ENCODE results near the gene COPG1. TPM values are rescaled to one million over a fixed set of nuclear protein-coding genes. Genes with fewer than 3 reads are reported as not detected.

Gene COPG1
- total and polyA plus RNA-seq, 2 of the 13 experiments (the other 11 are each of a cell fraction or from before 2014, with no cell fraction given), result 98.6 to 166 TPM

DNA sequence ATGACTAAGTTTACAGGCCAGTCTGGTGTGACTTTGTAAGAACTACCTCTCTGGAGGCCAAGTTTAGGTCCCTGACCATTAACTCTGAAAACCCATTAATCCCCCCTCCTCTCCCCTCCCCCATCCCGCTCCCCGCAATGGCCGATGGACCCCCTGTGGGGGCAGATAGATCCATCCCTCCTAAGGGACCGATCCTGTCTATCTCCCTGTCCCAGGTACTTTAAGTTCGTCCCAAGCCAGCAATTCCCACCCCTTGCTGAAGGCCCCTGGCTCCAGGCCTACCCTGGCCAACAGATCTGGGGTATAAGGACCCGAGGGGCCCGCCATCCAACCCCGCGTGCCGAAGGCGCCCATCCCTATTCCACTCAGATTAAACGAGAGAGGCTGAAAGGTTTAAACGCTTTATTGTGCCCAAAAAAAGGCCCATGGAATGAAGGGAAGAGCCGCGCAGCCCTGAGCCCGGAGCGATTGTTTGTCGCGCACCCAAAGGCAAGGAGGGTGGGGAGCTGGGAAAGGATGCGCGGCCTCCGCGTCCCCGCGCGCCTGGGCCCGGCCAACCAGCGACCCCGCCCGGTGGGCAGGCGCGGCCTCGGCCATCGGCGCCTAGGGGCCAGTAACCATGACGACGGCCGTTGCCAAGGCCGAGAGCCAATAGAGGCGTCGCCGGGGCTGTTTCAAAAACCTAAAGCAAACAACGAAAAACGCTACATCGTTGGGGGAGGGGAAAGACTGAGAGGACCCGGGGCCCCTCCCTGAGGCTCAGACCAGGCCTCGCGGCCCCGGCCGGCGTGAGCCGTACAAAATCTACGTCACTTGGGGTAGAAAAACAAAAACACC lies 65.2 kb downstream of the COPG1 start (continued):
- TF ChIP-seq, protein P1, sequence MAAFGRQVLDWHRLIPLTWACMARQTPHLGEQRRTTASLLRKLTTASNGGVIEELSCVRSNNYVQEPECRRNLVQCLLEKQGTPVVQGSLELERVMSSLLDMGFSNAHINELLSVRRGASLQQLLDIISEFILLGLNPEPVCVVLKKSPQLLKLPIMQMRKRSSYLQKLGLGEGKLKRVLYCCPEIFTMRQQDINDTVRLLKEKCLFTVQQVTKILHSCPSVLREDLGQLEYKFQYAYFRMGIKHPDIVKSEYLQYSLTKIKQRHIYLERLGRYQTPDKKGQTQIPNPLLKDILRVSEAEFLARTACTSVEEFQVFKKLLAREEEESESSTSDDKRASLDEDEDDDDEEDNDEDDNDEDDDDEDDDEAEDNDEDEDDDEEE (CRISPR knock-in tag; IDR thresholded peaks at IDR 0.05), result no peak
- peak; percentile 46; the same call in 1 of the 2 replicates for TF ChIP-seq MXD3 (CRISPR knock-in tag; IDR thresholded peaks at IDR 0.05)
- no peak for TF ChIP-seq ZBTB7A (CRISPR knock-in tag; IDR thresholded peaks at IDR 0.05)
- peak; percentile 59; the same call in 1 of the 2 replicates for TF ChIP-seq FOXC1 (CRISPR knock-in tag; IDR thresholded peaks at IDR 0.05; ENCODE audit: borderline replicate concordance)
- no peak; the same call in 1 of the 2 replicates for TF ChIP-seq SP5 (CRISPR knock-in tag; IDR thresholded peaks at IDR 0.05; ENCODE audit: borderline replicate concordance, low read depth)
- no peak for TF ChIP-seq PRDM10 (CRISPR knock-in tag; IDR thresholded peaks at IDR 0.05; ENCODE audit: low read depth)
- peak; percentile 32; the same call in 1 of the 2 replicates for TF ChIP-seq IRF2 (CRISPR knock-in tag; IDR thresholded peaks at IDR 0.05)
- TF ChIP-seq ZNF768 (CRISPR knock-in tag; IDR thresholded peaks at IDR 0.05), result no peak
- no peak for TF ChIP-seq ZNF124 (CRISPR knock-in tag; IDR thresholded peaks at IDR 0.05)
- no peak for TF ChIP-seq ZNF552 (CRISPR knock-in tag; IDR thresholded peaks at IDR 0.05; ENCODE audit: borderline replicate concordance)
- no peak for TF ChIP-seq KMT2B (CRISPR knock-in tag; IDR thresholded peaks at IDR 0.05)
- TF ChIP-seq, protein P2, sequence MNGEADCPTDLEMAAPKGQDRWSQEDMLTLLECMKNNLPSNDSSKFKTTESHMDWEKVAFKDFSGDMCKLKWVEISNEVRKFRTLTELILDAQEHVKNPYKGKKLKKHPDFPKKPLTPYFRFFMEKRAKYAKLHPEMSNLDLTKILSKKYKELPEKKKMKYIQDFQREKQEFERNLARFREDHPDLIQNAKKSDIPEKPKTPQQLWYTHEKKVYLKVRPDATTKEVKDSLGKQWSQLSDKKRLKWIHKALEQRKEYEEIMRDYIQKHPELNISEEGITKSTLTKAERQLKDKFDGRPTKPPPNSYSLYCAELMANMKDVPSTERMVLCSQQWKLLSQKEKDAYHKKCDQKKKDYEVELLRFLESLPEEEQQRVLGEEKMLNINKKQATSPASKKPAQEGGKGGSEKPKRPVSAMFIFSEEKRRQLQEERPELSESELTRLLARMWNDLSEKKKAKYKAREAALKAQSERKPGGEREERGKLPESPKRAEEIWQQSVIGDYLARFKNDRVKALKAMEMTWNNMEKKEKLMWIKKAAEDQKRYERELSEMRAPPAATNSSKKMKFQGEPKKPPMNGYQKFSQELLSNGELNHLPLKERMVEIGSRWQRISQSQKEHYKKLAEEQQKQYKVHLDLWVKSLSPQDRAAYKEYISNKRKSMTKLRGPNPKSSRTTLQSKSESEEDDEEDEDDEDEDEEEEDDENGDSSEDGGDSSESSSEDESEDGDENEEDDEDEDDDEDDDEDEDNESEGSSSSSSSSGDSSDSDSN (CRISPR knock-in tag; IDR thresholded peaks at IDR 0.05), result peak; percentile 52
- TF ChIP-seq SKI (IDR thresholded peaks at IDR 0.05; ENCODE audit: partially characterized antibody), result peak; percentile 61
- TF ChIP-seq, protein P3, sequence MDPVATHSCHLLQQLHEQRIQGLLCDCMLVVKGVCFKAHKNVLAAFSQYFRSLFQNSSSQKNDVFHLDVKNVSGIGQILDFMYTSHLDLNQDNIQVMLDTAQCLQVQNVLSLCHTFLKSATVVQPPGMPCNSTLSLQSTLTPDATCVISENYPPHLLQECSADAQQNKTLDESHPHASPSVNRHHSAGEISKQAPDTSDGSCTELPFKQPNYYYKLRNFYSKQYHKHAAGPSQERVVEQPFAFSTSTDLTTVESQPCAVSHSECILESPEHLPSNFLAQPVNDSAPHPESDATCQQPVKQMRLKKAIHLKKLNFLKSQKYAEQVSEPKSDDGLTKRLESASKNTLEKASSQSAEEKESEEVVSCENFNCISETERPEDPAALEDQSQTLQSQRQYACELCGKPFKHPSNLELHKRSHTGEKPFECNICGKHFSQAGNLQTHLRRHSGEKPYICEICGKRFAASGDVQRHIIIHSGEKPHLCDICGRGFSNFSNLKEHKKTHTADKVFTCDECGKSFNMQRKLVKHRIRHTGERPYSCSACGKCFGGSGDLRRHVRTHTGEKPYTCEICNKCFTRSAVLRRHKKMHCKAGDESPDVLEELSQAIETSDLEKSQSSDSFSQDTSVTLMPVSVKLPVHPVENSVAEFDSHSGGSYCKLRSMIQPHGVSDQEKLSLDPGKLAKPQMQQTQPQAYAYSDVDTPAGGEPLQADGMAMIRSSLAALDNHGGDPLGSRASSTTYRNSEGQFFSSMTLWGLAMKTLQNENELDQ (CRISPR knock-in tag; IDR thresholded peaks at IDR 0.05; ENCODE audit: borderline replicate concordance), result no peak
- TF ChIP-seq, protein P4, sequence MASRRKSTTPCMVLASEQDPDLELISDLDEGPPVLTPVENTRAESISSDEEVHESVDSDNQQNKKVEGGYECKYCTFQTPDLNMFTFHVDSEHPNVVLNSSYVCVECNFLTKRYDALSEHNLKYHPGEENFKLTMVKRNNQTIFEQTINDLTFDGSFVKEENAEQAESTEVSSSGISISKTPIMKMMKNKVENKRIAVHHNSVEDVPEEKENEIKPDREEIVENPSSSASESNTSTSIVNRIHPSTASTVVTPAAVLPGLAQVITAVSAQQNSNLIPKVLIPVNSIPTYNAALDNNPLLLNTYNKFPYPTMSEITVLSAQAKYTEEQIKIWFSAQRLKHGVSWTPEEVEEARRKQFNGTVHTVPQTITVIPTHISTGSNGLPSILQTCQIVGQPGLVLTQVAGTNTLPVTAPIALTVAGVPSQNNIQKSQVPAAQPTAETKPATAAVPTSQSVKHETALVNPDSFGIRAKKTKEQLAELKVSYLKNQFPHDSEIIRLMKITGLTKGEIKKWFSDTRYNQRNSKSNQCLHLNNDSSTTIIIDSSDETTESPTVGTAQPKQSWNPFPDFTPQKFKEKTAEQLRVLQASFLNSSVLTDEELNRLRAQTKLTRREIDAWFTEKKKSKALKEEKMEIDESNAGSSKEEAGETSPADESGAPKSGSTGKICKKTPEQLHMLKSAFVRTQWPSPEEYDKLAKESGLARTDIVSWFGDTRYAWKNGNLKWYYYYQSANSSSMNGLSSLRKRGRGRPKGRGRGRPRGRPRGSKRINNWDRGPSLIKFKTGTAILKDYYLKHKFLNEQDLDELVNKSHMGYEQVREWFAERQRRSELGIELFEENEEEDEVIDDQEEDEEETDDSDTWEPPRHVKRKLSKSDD (CRISPR knock-in tag; IDR thresholded peaks at IDR 0.05; ENCODE audit: low read depth), result 0 out of 2 replicates have a peak, but pooled peaks have one; percentile 14
